ENCODE measurements around the gene HMCN1.

DNA sequence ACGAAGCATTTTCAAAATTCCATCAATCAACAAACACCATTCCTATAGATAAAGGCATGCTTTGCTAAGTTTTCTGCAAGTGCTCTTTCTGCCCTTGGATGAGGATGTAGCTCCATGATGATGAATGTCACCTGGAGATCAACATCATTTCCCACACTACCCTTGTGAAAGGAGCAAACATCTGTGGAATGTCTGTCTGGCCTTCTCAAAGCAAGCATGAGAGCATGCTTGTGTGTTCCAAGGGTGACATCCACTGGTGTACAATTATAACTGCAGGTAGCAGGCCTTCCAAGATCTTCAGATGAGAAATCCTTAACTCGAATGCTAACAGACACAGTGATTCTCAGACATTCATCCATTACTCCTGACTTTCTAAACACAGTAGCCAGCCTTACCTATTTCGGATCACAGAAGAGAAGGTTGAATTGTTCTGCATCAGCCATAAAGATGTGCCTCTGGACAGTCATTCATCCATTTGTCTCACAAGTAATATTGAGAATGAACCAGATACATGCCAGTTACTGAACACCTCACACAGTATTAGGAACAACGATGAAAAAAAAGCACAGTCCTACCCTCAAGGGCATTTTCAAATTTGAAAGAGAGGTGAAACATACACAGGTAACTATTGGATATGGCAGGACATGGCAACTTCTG, 478.5 kb downstream of the HMCN1 start:
- TF ChIP-seq, protein P1, sequence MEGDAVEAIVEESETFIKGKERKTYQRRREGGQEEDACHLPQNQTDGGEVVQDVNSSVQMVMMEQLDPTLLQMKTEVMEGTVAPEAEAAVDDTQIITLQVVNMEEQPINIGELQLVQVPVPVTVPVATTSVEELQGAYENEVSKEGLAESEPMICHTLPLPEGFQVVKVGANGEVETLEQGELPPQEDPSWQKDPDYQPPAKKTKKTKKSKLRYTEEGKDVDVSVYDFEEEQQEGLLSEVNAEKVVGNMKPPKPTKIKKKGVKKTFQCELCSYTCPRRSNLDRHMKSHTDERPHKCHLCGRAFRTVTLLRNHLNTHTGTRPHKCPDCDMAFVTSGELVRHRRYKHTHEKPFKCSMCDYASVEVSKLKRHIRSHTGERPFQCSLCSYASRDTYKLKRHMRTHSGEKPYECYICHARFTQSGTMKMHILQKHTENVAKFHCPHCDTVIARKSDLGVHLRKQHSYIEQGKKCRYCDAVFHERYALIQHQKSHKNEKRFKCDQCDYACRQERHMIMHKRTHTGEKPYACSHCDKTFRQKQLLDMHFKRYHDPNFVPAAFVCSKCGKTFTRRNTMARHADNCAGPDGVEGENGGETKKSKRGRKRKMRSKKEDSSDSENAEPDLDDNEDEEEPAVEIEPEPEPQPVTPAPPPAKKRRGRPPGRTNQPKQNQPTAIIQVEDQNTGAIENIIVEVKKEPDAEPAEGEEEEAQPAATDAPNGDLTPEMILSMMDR (IDR thresholded peaks at IDR 0.05), result peak; percentile 83
- no peak for TF ChIP-seq POLR2AphosphoS5 (IDR thresholded peaks at IDR 0.05; ENCODE audit: low read depth, low read length)
- TF ChIP-seq, protein P2, sequence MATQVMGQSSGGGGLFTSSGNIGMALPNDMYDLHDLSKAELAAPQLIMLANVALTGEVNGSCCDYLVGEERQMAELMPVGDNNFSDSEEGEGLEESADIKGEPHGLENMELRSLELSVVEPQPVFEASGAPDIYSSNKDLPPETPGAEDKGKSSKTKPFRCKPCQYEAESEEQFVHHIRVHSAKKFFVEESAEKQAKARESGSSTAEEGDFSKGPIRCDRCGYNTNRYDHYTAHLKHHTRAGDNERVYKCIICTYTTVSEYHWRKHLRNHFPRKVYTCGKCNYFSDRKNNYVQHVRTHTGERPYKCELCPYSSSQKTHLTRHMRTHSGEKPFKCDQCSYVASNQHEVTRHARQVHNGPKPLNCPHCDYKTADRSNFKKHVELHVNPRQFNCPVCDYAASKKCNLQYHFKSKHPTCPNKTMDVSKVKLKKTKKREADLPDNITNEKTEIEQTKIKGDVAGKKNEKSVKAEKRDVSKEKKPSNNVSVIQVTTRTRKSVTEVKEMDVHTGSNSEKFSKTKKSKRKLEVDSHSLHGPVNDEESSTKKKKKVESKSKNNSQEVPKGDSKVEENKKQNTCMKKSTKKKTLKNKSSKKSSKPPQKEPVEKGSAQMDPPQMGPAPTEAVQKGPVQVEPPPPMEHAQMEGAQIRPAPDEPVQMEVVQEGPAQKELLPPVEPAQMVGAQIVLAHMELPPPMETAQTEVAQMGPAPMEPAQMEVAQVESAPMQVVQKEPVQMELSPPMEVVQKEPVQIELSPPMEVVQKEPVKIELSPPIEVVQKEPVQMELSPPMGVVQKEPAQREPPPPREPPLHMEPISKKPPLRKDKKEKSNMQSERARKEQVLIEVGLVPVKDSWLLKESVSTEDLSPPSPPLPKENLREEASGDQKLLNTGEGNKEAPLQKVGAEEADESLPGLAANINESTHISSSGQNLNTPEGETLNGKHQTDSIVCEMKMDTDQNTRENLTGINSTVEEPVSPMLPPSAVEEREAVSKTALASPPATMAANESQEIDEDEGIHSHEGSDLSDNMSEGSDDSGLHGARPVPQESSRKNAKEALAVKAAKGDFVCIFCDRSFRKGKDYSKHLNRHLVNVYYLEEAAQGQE (IDR thresholded peaks at IDR 0.05; ENCODE audit: insufficient read depth in 1 of 2, low read depth in 2 of 2, low read length in 1 of 2), result no peak
- no peak for TF ChIP-seq TCF7L2 (IDR thresholded peaks at IDR 0.05; ENCODE audit: low read depth, low read length)

Data from Panc1 (cell line).